Stimulated activated CD8-positive, alpha-beta memory T cell treated with anti-CD3 and anti-CD28 coated beads, Interleukin-4, amount 100 ng/mL, for 1 hour (primary cell): ENCODE data around the gene LDLRAD4.
"Not testable (repeated sequence)": the region's sequence is repeated elsewhere in the genome, so short reads cannot be mapped to it uniquely, and the experiment has no call there.

Source experiments
- DNase-seq, 2 donors: peaks; one replicate each; pipeline ENCODE4 v3.0.0-alpha.2; 2020; ENCODE audit warnings: low read depth in 2 of 2, low spot score in 1 of 2

Gene LDLRAD4

DNA sequence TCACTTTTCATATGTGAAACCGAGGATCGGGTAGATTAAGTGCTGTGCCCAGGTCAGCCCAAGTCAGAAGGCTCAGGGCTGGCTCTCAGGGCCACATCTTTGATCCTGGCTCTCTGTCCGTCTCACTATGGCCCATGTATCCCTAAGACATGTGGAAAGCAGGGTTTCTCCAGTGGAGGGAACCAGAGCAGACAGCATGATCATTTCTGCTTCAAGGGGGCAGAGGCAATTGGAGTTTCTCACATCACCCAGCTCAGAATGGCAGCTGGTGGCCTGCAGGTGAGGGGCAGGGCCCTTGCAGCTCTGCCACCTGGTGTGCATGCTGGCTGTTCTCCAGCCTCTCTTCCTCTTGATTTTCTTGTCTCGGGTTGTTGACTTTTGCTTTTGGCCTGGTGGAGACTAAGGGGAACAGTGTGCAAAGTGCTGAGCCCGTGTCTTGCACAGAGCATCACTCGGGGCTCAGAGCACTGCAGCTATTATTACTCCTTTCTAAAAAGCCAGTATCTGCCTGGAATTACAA, 27.0 kb downstream of the LDLRAD4 start:
- DNase-seq = no peak

- no peak for DNase-seq
Observed at GRCh38 chr18:13246121-13246520, 27.6 kb downstream of the LDLRAD4 start.

- no peak for DNase-seq
Observed at GRCh38 chr18:13246591-13246990, 28.0 kb downstream of the LDLRAD4 start.

GRCh38 chr18:13247506-13247905, 28.9 kb downstream of the LDLRAD4 start:
- no peak for DNase-seq

DNA sequence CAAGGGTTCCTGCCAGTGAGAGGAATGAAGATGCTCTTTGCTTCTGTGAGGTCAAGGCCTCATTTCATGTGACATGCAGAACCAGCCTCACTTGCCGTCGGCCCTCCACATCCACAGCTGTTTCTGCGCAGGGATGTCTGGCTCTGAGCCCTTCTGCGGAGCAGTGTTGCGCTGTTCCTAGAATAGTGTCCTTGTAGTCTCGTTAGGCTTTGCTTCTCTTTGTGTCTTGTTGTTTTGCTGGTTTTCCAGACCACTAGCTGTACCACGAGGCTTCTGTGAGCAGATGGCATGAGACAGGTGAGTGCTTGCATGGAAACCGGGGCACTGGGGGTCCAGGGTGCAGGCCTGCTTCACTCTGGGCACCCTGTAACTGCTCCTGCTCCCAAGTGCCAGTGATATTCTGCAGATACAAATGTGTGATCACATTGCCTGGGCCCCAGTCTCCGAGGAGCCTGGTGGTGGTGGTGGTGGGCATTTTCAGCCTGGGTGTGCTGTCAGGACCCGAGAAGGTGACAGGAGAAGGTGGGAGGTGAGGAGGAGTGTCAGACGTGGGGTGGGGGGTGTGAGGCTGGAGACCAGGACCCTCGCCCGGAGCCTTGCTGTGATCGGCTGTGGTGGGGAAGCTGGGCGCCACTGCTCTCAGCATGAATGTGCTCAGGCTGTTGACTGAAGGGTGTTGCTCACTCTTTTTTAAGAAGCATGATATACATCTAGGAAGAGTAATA, 34.3 kb downstream of the LDLRAD4 start:
- DNase-seq = no peak

DNA sequence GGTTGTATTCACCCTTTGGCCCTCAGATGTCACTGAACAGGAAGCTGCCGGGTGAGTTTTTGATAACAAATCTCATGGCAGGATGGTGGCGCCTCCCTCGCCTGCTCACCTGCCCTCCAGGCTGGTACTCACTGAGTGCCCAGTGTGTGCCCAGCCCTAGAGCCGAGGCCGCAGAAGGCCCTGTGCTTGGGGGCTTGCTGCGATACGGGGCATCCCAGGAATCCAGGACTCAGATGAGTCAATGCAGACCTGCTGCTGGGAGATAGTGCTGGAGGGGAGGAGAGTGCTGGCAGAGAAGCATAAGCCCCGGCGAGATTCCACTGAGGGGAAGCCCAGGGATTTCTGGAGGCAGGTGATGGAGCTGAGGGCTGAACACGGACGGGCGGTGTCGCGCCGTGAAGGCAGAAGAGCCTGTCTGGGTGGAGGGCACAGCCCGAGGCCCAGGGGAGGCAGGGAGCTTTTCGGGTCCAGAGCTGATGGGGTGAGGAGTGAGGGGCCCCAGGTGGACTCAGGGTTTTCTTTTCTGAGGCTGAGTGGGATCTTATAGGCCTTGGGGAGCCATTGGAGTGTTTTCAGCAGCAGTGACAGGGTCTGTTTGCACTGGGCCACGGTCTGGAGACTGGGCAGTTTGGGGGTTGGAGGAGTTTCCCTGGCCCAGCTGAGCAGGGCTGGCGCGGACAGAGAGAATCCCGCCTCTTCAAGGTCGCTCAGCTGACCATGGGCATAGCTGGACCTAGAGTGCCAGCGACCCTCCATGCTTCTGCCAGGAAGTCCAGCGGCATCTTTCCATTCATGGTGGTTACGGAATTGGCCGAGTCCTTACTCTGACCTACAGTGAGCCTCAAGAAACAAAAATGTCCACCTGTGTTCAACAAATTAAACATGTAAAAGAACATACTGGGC, 35.5 kb downstream of the LDLRAD4 start:
- no peak for DNase-seq

- no peak for DNase-seq
Observed at GRCh38 chr18:13254971-13255927, 36.7 kb downstream of the LDLRAD4 start.

GRCh38 chr18:13256444-13257305, 38.1 kb downstream of the LDLRAD4 start:
- DNase-seq = no peak

DNA sequence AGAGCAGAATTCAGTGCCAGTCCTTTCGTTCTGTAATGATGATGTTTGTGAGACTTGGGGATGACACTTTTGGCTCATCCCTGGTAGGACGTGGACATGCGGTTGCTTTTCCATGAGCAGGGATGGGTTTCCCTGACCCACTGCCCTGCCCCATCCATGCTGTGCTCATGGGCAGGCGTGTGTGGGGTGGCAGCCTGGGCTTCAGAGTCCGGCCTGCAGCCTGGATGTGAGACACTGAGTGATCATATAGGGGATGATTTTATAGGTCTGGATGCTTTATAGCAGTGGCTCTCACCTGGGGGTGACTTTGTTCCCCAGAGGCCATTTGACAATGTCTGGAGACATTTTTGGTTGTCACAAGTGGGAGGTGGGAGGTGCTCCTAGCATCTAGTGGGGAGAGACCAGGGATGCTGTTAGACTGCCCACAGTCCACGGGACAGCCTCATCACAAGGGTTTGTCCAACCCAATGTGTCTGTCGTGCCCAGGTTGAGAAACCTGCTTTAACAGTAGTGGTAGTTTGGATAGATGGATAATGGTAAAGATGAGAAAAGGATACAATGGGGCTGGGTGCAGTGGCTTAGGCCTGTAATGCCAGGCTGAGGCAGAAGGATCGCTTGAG, 38.9 kb downstream of the LDLRAD4 start:
- no peak for DNase-seq

GRCh38 chr18:13258921-13259320, 40.4 kb downstream of the LDLRAD4 start:
- DNase-seq = no peak

DNA sequence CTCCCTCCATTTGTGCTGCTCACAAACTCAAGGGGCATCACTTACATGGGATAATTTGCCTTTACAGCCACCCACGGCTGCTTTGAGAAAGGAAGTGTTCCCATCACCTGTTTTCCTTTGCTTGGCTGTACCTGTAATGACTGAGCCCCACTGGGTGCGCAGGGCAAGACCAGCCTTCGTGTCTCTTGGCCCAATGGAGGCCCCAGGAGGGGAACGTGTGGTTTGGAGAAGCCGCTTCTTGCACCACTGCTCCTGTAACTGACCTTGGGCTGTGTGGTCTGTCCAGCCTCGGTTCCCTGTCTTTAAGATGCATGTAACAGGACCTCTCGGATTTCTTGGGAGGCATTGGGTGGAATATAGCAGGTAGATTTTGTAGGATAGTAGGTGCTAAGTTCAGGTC, 41.1 kb downstream of the LDLRAD4 start:
- DNase-seq = no peak

- DNase-seq = no peak
Observed at GRCh38 chr18:13260197-13260934, 41.8 kb downstream of the LDLRAD4 start.

DNA sequence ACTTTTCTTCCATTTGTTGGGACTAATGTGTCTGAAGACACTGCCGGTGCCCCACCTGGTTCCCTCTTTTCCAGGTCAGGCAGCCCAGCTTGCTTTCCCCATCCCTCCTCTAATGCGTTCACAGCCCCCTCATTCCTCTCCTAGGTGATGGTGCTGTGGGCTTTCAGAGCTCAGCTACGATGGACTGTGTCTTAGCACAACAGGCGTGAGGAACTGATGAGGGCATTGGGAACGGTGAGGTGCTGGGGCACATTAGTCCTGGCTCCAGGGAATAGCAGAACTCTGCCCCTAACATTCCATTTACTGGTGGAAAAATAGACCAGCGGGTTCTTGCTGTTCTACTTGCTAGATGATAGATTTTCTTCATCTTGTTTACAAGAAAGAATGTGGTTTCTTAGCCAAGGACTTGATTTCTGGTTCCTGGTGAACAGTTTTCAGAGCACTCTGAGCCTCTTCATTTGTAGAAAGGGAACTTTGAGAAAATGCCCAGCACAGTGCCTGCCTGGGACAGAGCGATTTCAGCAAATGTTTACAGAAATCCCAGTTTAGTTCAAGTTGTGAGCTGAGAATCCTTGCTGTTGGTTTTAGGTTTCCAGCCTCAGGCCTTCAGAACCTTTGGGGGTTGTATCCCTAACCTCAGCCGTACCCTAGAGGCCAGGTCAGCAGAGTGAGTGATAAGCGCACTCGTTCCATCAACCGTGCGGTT, 42.5 kb downstream of the LDLRAD4 start:
- no peak for DNase-seq

GRCh38 chr18:13261661-13262357, 43.2 kb downstream of the LDLRAD4 start:
- no peak for DNase-seq

DNA sequence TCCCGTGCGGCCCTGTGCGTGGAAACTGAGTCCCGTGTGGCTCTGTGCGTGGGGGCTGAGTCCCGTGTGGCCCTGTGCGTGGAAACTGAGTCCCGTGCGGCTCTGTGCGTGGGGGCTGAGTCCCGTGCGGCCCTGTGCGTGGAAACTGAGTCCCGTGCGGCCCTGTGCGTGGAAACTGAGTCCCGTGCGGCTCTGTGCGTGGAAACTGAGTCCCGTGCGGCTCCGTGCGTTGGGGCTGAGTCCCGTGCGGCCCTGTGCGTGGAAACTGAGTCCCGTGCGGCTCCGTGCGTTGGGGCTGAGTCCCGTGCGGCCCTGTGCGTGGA, 43.8 kb downstream of the LDLRAD4 start:
- not testable (repeated sequence) for DNase-seq

- no peak for DNase-seq
Observed at GRCh38 chr18:13262839-13263691, 44.5 kb downstream of the LDLRAD4 start.
